ENCODE results near the gene OR52B4.

DNA sequence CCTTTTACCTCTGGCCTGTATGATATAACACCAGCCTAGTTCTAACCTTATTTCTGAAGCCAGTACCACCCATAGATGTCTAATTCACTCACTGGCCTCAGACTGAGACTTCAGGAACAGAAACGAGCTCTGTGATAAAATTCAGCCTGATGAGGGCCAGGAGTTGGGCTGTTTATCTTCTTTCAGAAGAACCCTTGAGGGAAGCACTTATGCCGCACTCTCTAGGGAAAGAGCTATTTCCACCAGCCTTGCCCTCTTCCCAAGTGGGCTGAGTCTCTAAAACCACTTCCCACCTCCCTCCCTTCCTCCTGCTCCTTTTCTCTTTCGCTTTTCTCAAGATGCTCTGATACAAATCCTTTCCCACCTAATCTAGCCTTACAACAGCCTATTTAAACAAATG, 2.0 kb upstream of the OR52B4 start:
- TF ChIP-seq POLR2A (IDR thresholded peaks at IDR 0.05; ENCODE audit: low read depth, low read length) (no peak), POLR2AphosphoS5 (IDR thresholded peaks at IDR 0.05; ENCODE audit: low read depth, low read length) (no peak), TAF1 (IDR thresholded peaks at IDR 0.05; ENCODE audit: borderline replicate concordance, low read depth, low read length) (no peak)
